ENCODE data around the gene RDH13.
"Not testable (repeated sequence)": the region's sequence is repeated elsewhere in the genome, so short reads cannot be mapped to it uniquely, and the experiment has no call there.

- TF ChIP-seq EZH2, CTCF, EZH2phosphoT487 (IDR thresholded peaks at IDR 0.05): not testable (repeated sequence)
Observed at GRCh38 chr19:54998751-54999239, 64.2 kb downstream of the RDH13 start.

All from neural progenitor cell (in vitro differentiated cells).